Ishikawa (cell line): Measurements from ENCODE around the gene PRKCZ.

Source experiments
- CEBPB ChIP-seq: IDR thresholded peaks from 2 replicates; pipeline ENCODE4 v1.6.1; 2012
- CREB1 ChIP-seq: IDR thresholded peaks from 2 replicates; pipeline ENCODE4 v1.6.1; 2012; ENCODE audit warnings: low read depth
- EGR1 ChIP-seq: IDR thresholded peaks from 2 replicates; pipeline ENCODE4 v1.6.1; 2012
- EP300 ChIP-seq: IDR thresholded peaks from 2 replicates; pipeline ENCODE4 v1.6.1; 2012; ENCODE audit warnings: borderline replicate concordance
- FOXM1 ChIP-seq: IDR thresholded peaks from 2 replicates; pipeline ENCODE4 v1.6.1; 2012; ENCODE audit warnings: low read depth, borderline replicate concordance
- NFIC ChIP-seq: IDR thresholded peaks from 2 replicates; pipeline ENCODE4 v1.6.1; 2012
- RAD21 ChIP-seq: IDR thresholded peaks from 2 replicates; pipeline ENCODE4 v1.6.1; 2012; ENCODE audit warnings: low read depth
- TAF1 ChIP-seq: IDR thresholded peaks from 2 replicates; pipeline ENCODE4 v1.6.1; 2012; ENCODE audit warnings: low read depth, mild to moderate bottlenecking
- TCF12 ChIP-seq: IDR thresholded peaks from 2 replicates; pipeline ENCODE4 v1.6.1; 2012; ENCODE audit warnings: low read depth
- TEAD4 ChIP-seq: IDR thresholded peaks from 2 replicates; pipeline ENCODE4 v1.6.1; 2012
- YY1 ChIP-seq: IDR thresholded peaks from 2 replicates; pipeline ENCODE4 v1.6.1; 2012; ENCODE audit warnings: low read depth
- ZBTB7A ChIP-seq: IDR thresholded peaks from 2 replicates; pipeline ENCODE4 v1.6.1; 2012; ENCODE audit warnings: low read depth
- TF ChIP-seq, protein P1 (sequence below): IDR thresholded peaks from 2 replicates; pipeline ENCODE4 v1.6.1; 2012
- TF ChIP-seq, protein P2 (sequence below): IDR thresholded peaks from 2 replicates; pipeline ENCODE4 v1.6.1; 2012
- TF ChIP-seq, protein P3 (sequence below): IDR thresholded peaks from 2 replicates; pipeline ENCODE4 v1.6.1; 2012; ENCODE audit warnings: low read depth, mild to moderate bottlenecking

Gene PRKCZ

DNA sequence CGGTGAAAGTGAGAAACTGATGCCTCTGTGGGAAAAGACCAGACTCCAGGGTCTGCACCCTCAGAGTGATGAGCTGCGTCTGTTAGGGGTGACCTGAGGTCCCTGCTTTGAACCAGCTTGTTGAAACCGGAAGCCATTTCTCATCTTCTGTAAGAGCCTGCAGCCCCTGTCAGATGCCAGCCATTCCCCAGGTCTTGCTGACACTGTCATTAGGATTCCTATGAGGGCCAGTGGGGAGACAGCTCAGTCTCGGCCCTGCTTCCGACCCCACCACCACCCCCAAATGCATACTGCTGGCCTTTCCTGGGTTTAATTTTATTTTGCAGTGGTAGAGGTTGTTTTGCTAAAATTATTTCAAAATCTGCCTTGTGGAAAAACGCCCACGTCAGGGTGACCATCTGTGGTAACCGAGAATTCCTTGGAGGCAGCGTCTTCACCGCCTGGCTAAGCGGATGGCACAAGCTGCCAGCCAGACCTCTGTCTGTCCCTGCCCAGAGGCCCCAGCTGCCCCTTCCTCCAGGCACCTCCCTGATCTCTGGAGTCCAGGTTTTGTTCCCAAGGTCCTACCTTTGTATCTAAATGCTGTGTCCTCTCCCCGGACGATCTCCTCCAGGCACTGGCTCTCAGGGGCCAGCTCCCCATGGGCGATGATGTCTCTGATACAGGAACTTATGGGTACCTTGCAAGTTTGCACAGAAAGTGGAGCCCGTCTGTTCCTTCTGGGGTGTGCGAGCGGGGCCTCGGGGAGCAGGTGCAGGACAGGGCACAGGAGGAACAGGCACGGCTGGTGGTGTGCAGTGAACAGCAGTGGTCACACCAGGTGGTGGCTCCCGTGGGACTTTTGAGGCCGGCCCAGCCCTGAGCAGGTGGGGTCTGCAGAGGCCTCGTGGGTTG, 49.9 kb downstream of the PRKCZ start:
- TF ChIP-seq, protein P1, sequence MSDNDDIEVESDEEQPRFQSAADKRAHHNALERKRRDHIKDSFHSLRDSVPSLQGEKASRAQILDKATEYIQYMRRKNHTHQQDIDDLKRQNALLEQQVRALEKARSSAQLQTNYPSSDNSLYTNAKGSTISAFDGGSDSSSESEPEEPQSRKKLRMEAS, result no peak
- TF ChIP-seq, protein P2, sequence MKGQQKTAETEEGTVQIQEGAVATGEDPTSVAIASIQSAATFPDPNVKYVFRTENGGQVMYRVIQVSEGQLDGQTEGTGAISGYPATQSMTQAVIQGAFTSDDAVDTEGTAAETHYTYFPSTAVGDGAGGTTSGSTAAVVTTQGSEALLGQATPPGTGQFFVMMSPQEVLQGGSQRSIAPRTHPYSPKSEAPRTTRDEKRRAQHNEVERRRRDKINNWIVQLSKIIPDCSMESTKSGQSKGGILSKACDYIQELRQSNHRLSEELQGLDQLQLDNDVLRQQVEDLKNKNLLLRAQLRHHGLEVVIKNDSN, result no peak
- no peak for TF ChIP-seq TCF12
- no peak for TF ChIP-seq CREB1
- no peak for TF ChIP-seq YY1
- no peak for TF ChIP-seq FOXM1
- no peak for TF ChIP-seq ZBTB7A
- no peak for TF ChIP-seq RAD21
- no peak for TF ChIP-seq TEAD4
- no peak for TF ChIP-seq CEBPB
- TF ChIP-seq EP300, result no peak
- TF ChIP-seq EGR1, result no peak
- TF ChIP-seq, protein P3, sequence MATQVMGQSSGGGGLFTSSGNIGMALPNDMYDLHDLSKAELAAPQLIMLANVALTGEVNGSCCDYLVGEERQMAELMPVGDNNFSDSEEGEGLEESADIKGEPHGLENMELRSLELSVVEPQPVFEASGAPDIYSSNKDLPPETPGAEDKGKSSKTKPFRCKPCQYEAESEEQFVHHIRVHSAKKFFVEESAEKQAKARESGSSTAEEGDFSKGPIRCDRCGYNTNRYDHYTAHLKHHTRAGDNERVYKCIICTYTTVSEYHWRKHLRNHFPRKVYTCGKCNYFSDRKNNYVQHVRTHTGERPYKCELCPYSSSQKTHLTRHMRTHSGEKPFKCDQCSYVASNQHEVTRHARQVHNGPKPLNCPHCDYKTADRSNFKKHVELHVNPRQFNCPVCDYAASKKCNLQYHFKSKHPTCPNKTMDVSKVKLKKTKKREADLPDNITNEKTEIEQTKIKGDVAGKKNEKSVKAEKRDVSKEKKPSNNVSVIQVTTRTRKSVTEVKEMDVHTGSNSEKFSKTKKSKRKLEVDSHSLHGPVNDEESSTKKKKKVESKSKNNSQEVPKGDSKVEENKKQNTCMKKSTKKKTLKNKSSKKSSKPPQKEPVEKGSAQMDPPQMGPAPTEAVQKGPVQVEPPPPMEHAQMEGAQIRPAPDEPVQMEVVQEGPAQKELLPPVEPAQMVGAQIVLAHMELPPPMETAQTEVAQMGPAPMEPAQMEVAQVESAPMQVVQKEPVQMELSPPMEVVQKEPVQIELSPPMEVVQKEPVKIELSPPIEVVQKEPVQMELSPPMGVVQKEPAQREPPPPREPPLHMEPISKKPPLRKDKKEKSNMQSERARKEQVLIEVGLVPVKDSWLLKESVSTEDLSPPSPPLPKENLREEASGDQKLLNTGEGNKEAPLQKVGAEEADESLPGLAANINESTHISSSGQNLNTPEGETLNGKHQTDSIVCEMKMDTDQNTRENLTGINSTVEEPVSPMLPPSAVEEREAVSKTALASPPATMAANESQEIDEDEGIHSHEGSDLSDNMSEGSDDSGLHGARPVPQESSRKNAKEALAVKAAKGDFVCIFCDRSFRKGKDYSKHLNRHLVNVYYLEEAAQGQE, result no peak
- no peak for TF ChIP-seq TAF1
- no peak for TF ChIP-seq NFIC

DNA sequence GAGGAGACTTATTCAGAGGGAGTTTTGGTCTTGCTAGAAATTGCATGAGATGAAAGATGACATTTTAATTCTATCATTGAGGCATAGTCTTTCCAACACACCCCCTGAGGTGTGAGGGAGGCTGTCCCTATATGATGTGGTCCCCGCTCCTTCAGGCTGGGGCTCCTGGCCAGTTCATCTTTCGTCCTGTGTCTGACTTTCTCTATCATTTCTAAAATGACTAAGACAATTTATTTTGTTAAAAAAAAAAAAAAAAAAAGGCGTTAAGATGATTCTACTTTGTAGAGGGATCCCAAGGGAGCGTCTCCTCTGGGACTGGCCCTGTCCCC, 50.5 kb downstream of the PRKCZ start:
- TF ChIP-seq TEAD4 (no peak), NFIC (no peak), TAF1 (no peak), FOXM1 (no peak), EP300 (no peak), ZBTB7A (no peak), TCF12 (no peak), CEBPB (no peak), YY1 (no peak), CREB1 (no peak), RAD21 (no peak), EGR1 (no peak)
- TF ChIP-seq, protein P3, result no peak
- TF ChIP-seq, protein P2, result no peak
- TF ChIP-seq, protein P1, result no peak

DNA sequence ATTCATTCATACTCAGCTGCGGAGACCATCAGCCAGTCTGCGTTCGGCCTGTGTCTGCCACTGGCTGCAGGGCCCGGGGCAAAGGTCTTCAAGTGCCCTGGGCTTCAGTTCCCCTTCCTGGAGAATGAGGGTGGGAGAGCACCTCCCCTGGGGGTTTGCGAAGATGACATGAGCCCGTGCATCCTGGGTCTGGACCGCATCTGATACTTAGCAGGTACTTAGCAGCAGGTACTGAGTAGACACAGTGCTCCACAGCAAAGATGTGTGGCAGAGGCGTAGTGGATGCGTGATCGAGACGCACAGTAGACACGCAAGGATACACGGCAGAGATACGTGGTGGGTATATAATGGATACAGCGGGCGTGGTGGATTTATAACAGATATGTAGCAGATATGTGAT, 51.3 kb downstream of the PRKCZ start:
- TF ChIP-seq TAF1, result no peak
- TF ChIP-seq RAD21, result no peak
- TF ChIP-seq, protein P1, result no peak
- no peak for TF ChIP-seq CREB1
- TF ChIP-seq NFIC, result no peak
- TF ChIP-seq FOXM1, result no peak
- no peak for TF ChIP-seq EP300
- TF ChIP-seq ZBTB7A, result no peak
- TF ChIP-seq CEBPB, result no peak
- TF ChIP-seq EGR1, result no peak
- no peak for TF ChIP-seq YY1
- TF ChIP-seq TCF12, result no peak
- no peak for TF ChIP-seq TEAD4
- TF ChIP-seq, protein P3, result no peak
- TF ChIP-seq, protein P2, result no peak
